NCI-H526 treated with DMSO at 0.1 percent for 48 hours (cell line): ENCODE data around the gene GTSE1.

Experiments
- DNase-seq: peaks from one replicate; lab custom pipeline; 2025; lab: John Stamatoyannopoulos, UW

GTSE1 gene

DNA sequence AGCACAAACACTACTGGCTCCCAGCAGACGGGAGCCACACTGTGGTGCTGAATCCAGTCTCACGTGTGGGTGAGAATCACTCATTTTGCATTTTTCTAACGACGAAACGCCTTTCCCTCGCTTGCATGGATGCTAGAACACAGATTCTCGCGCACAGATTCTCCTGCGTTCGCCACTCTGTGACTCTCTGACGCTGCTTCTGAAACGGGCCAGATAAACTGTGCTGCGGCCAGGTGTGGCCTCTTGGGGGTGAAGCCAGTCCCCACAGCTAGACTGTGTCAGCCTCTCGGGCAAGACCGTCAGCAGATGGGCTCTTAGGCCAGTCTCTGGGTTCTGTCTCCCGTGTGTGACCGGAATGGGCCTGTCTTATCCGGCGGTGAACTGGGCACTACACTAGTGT is 83.4 kb downstream of the GTSE1 start:
- no peak for DNase-seq
